ENCODE measurements around the gene UCK2.

Gene UCK2

DNA sequence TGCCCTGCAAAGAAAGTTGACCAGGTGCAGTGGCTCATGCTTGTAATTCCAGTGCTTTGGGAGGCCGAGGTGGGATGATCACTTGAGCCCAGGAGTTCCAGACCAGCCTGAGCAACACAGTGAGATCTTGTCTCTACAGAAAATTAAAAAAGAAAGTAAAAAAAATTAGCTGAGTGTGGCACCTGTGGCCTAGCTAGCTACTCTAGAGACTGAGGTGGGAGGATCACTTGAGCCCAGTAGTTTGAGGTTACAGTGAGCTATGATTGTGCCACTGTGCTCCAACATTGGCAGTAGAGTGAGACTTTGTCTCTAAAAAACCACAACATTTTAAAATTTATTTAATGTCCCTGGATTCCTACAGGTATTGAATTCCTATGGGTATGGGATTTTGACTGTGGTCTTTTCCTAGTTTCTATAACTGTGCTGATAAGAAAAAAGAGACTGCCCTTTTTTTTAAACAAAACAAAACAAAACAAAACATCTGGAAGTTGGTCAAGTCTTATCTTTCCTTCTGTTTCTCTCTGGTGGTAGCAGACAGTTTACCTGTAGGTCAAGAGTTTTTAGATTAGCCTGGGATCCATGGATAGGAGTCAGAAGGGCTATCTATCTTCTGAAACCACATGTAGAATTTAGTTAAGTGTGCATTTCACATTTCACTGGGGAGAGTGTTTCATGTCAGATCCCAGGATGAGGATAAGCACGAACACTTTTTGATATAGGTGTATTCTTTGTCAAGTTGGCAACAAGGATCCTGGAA lies 18.8 kb downstream of the UCK2 start:
- TF ChIP-seq, protein P1, sequence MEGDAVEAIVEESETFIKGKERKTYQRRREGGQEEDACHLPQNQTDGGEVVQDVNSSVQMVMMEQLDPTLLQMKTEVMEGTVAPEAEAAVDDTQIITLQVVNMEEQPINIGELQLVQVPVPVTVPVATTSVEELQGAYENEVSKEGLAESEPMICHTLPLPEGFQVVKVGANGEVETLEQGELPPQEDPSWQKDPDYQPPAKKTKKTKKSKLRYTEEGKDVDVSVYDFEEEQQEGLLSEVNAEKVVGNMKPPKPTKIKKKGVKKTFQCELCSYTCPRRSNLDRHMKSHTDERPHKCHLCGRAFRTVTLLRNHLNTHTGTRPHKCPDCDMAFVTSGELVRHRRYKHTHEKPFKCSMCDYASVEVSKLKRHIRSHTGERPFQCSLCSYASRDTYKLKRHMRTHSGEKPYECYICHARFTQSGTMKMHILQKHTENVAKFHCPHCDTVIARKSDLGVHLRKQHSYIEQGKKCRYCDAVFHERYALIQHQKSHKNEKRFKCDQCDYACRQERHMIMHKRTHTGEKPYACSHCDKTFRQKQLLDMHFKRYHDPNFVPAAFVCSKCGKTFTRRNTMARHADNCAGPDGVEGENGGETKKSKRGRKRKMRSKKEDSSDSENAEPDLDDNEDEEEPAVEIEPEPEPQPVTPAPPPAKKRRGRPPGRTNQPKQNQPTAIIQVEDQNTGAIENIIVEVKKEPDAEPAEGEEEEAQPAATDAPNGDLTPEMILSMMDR (IDR thresholded peaks at IDR 0.05; ENCODE audit: low read depth, low read length, missing control alignments) = no peak
- no peak for DNase-seq (ENCODE audit: low read depth)
- no peak overlapping the region for H3K4me3 ChIP-seq (ENCODE audit: low read depth, low read length)

DNA sequence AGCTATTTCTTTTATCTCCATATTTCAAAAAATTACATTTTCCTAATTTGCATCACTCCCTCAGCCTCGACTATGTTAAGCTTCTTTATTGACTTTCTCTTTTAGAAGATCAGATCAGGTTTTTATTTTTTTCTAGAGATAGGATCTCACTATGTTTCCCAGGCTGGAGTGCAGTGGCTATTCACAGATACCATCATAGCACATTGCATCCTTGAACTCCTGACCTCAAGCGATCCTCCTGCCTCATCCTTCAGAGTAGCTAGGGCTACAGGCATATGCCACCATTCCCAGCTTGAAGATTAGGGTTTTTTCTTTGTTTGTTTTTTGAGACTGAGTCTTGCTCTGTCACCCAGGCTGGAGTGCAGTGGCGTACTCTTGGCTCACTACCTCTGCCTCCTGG lies 20.1 kb downstream of the UCK2 start:
- TF ChIP-seq, protein P1 (IDR thresholded peaks at IDR 0.05; ENCODE audit: low read depth, low read length, missing control alignments) = no peak
- no peak overlapping the region for H3K4me3 ChIP-seq (ENCODE audit: low read depth, low read length)
- no peak for DNase-seq (ENCODE audit: low read depth)

DNA sequence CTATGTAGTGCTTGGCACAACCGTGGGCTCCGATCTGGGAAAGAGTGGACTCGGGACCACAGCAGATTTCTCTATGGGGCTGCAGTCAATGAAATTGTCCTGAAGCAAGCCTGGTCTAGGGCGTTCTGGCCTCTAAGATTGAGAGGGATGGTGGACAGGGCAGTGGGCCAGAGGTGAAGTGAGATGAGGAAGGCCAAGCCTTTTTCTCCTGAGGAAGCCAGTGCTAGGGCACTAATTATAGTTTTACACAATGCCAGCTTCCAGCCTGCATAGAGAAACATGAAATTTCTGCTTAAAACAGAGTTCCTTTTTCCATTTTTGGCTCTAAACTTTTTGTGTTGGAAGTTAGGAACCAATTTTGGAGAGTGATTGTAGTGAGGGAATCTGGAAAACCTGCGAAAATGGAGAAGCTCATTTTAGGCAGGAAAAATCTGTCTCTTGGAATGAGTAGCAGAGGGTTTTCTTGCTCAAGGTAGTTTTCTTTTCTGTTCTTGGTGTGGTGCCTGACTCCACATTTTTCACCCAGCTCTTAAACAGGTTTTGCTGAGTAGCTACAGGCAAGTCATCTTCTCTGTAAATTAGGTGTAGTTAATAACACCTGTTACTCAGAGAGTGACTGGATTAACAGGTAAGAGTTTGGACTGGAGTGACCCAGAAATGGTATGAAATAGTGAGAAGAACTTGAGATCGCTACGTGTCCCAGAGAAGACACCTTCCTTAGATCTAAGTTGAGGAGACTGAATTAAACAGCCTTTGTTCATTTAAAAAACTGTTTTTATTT lies 22.1 kb downstream of the UCK2 start:
- no peak overlapping the region for H3K4me3 ChIP-seq (ENCODE audit: low read depth, low read length)
- no peak for DNase-seq (ENCODE audit: low read depth)
- TF ChIP-seq, protein P1 (IDR thresholded peaks at IDR 0.05; ENCODE audit: low read depth, low read length, missing control alignments) = no peak

DNA sequence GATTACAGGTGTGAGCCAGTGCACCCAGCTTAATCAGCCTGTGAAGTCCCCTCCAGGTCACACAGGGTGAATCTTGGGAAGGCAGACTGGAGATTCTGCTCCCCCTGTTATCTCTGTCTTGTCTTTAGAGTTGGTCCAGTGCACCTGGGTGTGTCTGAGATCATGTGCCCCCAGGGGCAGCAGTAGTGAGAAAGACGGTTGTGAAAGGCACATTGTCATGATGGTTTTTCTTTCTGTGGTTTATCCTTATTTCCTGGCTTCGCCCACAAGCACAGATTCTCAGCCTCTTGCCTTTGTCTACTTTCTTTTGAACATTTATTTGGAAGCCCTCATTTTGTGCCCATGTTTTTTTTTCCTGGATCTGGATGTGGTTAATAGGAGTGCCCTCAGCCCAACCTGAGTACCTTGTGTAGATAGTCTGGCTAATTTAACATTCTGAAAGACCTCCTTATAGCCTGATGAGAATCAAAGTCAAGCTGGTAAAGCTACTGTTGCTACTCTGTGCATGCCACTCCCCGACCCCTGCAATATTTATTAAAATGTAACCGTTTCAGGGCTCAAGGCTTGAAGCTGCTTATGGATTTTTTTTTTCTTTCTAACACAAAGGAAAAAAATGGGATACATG lies 23.7 kb downstream of the UCK2 start:
- H3K4me3 ChIP-seq (ENCODE audit: low read depth, low read length) = no peak overlapping the region
- no peak for DNase-seq (ENCODE audit: low read depth)
- TF ChIP-seq, protein P1 (IDR thresholded peaks at IDR 0.05; ENCODE audit: low read depth, low read length, missing control alignments) = peak; percentile 6

DNA sequence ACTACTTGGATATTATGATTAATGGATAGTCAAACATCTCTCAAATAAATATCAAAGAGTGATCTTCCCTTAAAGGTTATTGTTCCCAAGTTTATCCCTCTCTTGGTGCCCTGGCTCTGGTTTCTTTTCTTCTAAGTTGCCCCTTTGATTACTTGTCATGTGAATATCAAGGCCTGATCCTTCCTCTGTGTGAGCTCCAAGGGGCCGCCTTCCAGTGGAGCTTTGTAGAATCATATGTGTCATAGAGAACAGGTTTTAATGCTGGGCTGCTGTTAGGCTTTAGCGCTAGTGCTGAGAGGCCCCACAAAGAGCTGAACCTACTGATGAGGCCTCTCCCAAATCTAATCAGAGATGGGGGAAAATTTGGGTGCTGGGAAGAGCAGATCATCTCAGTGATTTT lies 25.5 kb downstream of the UCK2 start:
- no peak for DNase-seq (ENCODE audit: low read depth)
- H3K4me3 ChIP-seq (ENCODE audit: low read depth, low read length) = no peak overlapping the region
- TF ChIP-seq, protein P1 (IDR thresholded peaks at IDR 0.05; ENCODE audit: low read depth, low read length, missing control alignments) = no peak

DNA sequence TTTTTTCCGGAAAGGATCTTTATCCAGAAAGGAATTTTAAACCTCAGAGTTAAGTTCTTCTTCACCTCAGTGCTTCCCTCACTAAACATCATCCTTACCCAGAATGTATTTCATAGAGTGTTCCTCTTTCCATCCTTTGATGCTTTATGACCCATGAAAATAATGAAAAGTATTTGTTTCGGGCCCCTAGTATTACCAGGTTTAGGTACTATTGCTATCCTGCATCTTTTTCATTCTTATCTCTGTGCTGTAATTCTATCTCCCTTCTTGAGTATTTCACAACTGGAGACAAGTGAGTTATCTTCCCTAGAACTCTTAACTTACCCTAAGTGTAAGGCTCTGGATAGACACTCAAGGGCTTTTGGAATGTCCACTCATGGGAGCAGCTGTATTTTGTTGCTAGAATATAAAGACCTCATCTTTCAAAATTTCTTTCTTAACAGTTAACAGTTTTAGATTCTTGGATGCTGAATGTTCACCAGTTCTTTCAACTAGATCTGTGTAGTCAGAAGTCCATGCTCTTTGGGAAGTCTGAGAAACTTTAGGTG lies 26.2 kb downstream of the UCK2 start:
- TF ChIP-seq, protein P1 (IDR thresholded peaks at IDR 0.05; ENCODE audit: low read depth, low read length, missing control alignments) = no peak
- DNase-seq (ENCODE audit: low read depth) = no peak
- H3K4me3 ChIP-seq (ENCODE audit: low read depth, low read length) = no peak overlapping the region
